Skeletal muscle satellite cell (primary cell): Measurements from ENCODE around the gene TAF12.
"Not testable (repeated sequence)": the region's sequence is repeated elsewhere in the genome, so short reads cannot be mapped to it uniquely, and the experiment has no call there.

Experiments
- H3K27me3 ChIP-seq: 2 replicates; pipeline ENCODE4 v1.7.0; 2013; ENCODE audit warnings: low read length; ENCODE audit not compliant: control insufficient read depth, insufficient read depth
- H3K36me3 ChIP-seq: 2 replicates; pipeline ENCODE4 v1.7.0; 2013; ENCODE audit warnings: mild to moderate bottlenecking, control low read depth, low read length; ENCODE audit not compliant: insufficient read depth
- H3K4me1 ChIP-seq: 2 replicates; pipeline ENCODE4 v1.7.0; 2013; ENCODE audit warnings: low read length; ENCODE audit not compliant: control insufficient read depth, insufficient read depth
- H3K4me2 ChIP-seq: 2 replicates; pipeline ENCODE4 v1.7.0; 2013; ENCODE audit warnings: mild to moderate bottlenecking, low read length
- H3K4me3 ChIP-seq: 2 replicates; pipeline ENCODE4 v1.7.0; 2013; ENCODE audit warnings: low read length
- H3K9ac ChIP-seq: 2 replicates; pipeline ENCODE4 v1.7.0; 2013; ENCODE audit warnings: mild to moderate bottlenecking, low read depth, low read length, moderate library complexity
- H3K9me3 ChIP-seq: replicated peaks from 2 replicates; pipeline ENCODE4 v1.7.0; 2013; ENCODE audit warnings: mild to moderate bottlenecking, control low read depth, low read length

The TAF12 gene

GRCh38 chr1:28577738-28578536, 64.9 kb downstream of the TAF12 start:
- H3K4me1 ChIP-seq = peaks cover 19% of the 10 kb centered on the region
- H3K4me2 ChIP-seq = no peak overlapping the region
- peaks cover 41% of the 10 kb centered on the region for H3K36me3 ChIP-seq
- H3K9me3 ChIP-seq = no peaks in the 10 kb centered on the region
- no peak overlapping the region for H3K4me3 ChIP-seq
- no peaks in the 10 kb centered on the region for H3K27me3 ChIP-seq
- H3K9ac ChIP-seq = no peak overlapping the region

- Histone ChIP-seq H3K4me1 (peaks cover 15% of the 10 kb centered on the region), H3K4me3 (no peak overlapping the region), H3K9me3 (no peaks in the 10 kb centered on the region), H3K9ac (no peak overlapping the region), H3K4me2 (no peak overlapping the region), H3K27me3 (no peaks in the 10 kb centered on the region), H3K36me3 (peaks cover 41% of the 10 kb centered on the region)
Measured at GRCh38 chr1:28577052-28577678, 65.7 kb downstream of the TAF12 start.

GRCh38 chr1:28573564-28573963, 69.3 kb downstream of the TAF12 start:
- Histone ChIP-seq H3K27me3 (no peaks in the 10 kb centered on the region), H3K4me1 (no peaks in the 10 kb centered on the region), H3K4me2 (no peak overlapping the region), H3K9me3 (no peaks in the 10 kb centered on the region), H3K9ac (no peak overlapping the region), H3K36me3 (peaks cover 32% of the 10 kb centered on the region), H3K4me3 (no peak overlapping the region)

- H3K36me3 ChIP-seq = peaks cover 32% of the 10 kb centered on the region
- not testable (repeated sequence) for H3K4me2 ChIP-seq, H3K9me3 ChIP-seq, H3K4me3 ChIP-seq, H3K9ac ChIP-seq, H3K4me1 ChIP-seq, H3K27me3 ChIP-seq
Measured at GRCh38 chr1:28572891-28573290, 70.0 kb downstream of the TAF12 start.

- Histone ChIP-seq H3K27me3 (no peaks in the 10 kb centered on the region), H3K4me2 (no peak overlapping the region), H3K4me3 (no peak overlapping the region), H3K36me3 (peaks cover 31% of the 10 kb centered on the region), H3K9ac (no peak overlapping the region), H3K4me1 (no peaks in the 10 kb centered on the region), H3K9me3 (no peaks in the 10 kb centered on the region)
Measured at GRCh38 chr1:28571911-28572310, 71.0 kb downstream of the TAF12 start.

- Histone ChIP-seq H3K9me3 (no peaks in the 10 kb centered on the region), H3K4me3 (no peak overlapping the region), H3K27me3 (no peaks in the 10 kb centered on the region), H3K9ac (no peak overlapping the region), H3K36me3 (peaks cover 43% of the 10 kb centered on the region), H3K4me1 (no peaks in the 10 kb centered on the region), H3K4me2 (no peak overlapping the region)
Measured at GRCh38 chr1:28566931-28567330, 75.9 kb downstream of the TAF12 start.

GRCh38 chr1:28565726-28566125, 77.1 kb downstream of the TAF12 start:
- no peaks in the 10 kb centered on the region for H3K4me1 ChIP-seq
- no peaks in the 10 kb centered on the region for H3K27me3 ChIP-seq
- H3K9me3 ChIP-seq = no peaks in the 10 kb centered on the region
- H3K4me2 ChIP-seq = no peak overlapping the region
- peaks cover 42% of the 10 kb centered on the region for H3K36me3 ChIP-seq
- no peak overlapping the region for H3K9ac ChIP-seq
- no peak overlapping the region for H3K4me3 ChIP-seq

GRCh38 chr1:28565040-28565439, 77.8 kb downstream of the TAF12 start:
- Histone ChIP-seq H3K9me3 (no peaks in the 10 kb centered on the region), H3K4me1 (no peaks in the 10 kb centered on the region), H3K36me3 (peaks cover 47% of the 10 kb centered on the region), H3K9ac (no peak overlapping the region), H3K4me3 (no peak overlapping the region), H3K27me3 (no peaks in the 10 kb centered on the region), H3K4me2 (no peak overlapping the region)

GRCh38 chr1:28564310-28564709, 78.6 kb downstream of the TAF12 start:
- H3K4me1 ChIP-seq = no peaks in the 10 kb centered on the region
- no peak overlapping the region for H3K4me3 ChIP-seq
- no peak overlapping the region for H3K9ac ChIP-seq
- peaks cover 53% of the 10 kb centered on the region for H3K36me3 ChIP-seq
- H3K4me2 ChIP-seq = no peak overlapping the region
- no peaks in the 10 kb centered on the region for H3K27me3 ChIP-seq
- H3K9me3 ChIP-seq = no peaks in the 10 kb centered on the region

GRCh38 chr1:28560886-28561285, 82.0 kb downstream of the TAF12 start:
- H3K4me3 ChIP-seq = no peak overlapping the region
- H3K4me2 ChIP-seq = no peak overlapping the region
- no peak overlapping the region for H3K9ac ChIP-seq
- H3K4me1 ChIP-seq = no peaks in the 10 kb centered on the region
- H3K27me3 ChIP-seq = no peaks in the 10 kb centered on the region
- no peaks in the 10 kb centered on the region for H3K9me3 ChIP-seq
- H3K36me3 ChIP-seq = peaks cover 45% of the 10 kb centered on the region
